H9 (cell line): ENCODE data around the gene PARP16. TPM values are rescaled to one million over a fixed set of nuclear protein-coding genes. Genes with fewer than 3 reads are reported as not detected.

Experiments used
- DNase-seq: peaks from one replicate; pipeline ENCODE4 v3.0.0-alpha.2; 2017
- H2AFZ ChIP-seq: one replicate; pipeline ENCODE4 v1.6.1; 2013; ENCODE audit warnings: mild to moderate bottlenecking, low read length, control low read depth, moderate library complexity
- H2AK5ac ChIP-seq: 2 replicates; pipeline ENCODE4 v1.6.1; 2013; ENCODE audit warnings: low read length, control low read depth, mixed read lengths; ENCODE audit not compliant: insufficient read length
- H2BK120ac ChIP-seq: one replicate; pipeline ENCODE4 v1.6.1; 2013; ENCODE audit warnings: low read depth, mild to moderate bottlenecking, low read length, control low read depth, inconsistent platforms; ENCODE audit not compliant: poor library complexity, severe bottlenecking
- H2BK12ac ChIP-seq: 2 replicates; pipeline ENCODE4 v1.6.1; 2013; ENCODE audit warnings: low read length, control low read depth, mixed read lengths, low read depth; ENCODE audit not compliant: insufficient read length
- H2BK15ac ChIP-seq: 2 replicates; pipeline ENCODE4 v1.6.1; 2013; ENCODE audit warnings: low read depth, low read length, control low read depth
- H2BK20ac ChIP-seq: one replicate; pipeline ENCODE4 v1.6.1; 2013; ENCODE audit warnings: low read depth, mild to moderate bottlenecking, low read length, control low read depth, inconsistent platforms; ENCODE audit not compliant: poor library complexity, severe bottlenecking
- H2BK5ac ChIP-seq: 2 replicates; pipeline ENCODE4 v1.6.1; 2013; ENCODE audit warnings: low read length, control low read depth, mixed read lengths; ENCODE audit not compliant: insufficient read length
- H3K14ac ChIP-seq: 2 replicates; pipeline ENCODE4 v1.6.1; 2013; ENCODE audit warnings: low read length, control low read depth; ENCODE audit not compliant: insufficient read depth
- H3K18ac ChIP-seq: 2 replicates; pipeline ENCODE4 v1.6.1; 2013; ENCODE audit warnings: low read depth, mild to moderate bottlenecking, mixed read lengths, low read length, control low read depth; ENCODE audit not compliant: insufficient read length
- H3K23ac ChIP-seq: 2 replicates; pipeline ENCODE4 v1.6.1; 2013; ENCODE audit warnings: low read length, control low read depth, mixed read lengths, low read depth; ENCODE audit not compliant: insufficient read length
- H3K23me2 ChIP-seq: 2 replicates; pipeline ENCODE4 v1.6.1; 2013; ENCODE audit warnings: low read depth, mild to moderate bottlenecking, mixed read lengths, low read length, control low read depth; ENCODE audit not compliant: insufficient read length, poor library complexity, severe bottlenecking
- H3K27ac ChIP-seq: 2 replicates; pipeline ENCODE4 v1.5.1; 2013; ENCODE audit warnings: low read length, control low read depth, mixed read lengths, low read depth; ENCODE audit not compliant: insufficient read length
- H3K27me3 ChIP-seq: 2 replicates; pipeline ENCODE4 v1.6.1; 2013; ENCODE audit warnings: low read length, control low read depth, inconsistent platforms; ENCODE audit not compliant: insufficient read depth
- H3K4ac ChIP-seq: 2 replicates; pipeline ENCODE4 v1.6.1; 2013; ENCODE audit warnings: low read depth, mild to moderate bottlenecking, control low read depth, inconsistent platforms, low read length, moderate library complexity
- H3K4me1 ChIP-seq: 2 replicates; pipeline ENCODE4 v1.6.1; 2013; ENCODE audit warnings: low read length, control low read depth, inconsistent platforms; ENCODE audit not compliant: insufficient read depth
- H3K4me2 ChIP-seq: 2 replicates; pipeline ENCODE4 v1.6.1; 2013; ENCODE audit warnings: low read length, control low read depth, mixed read lengths; ENCODE audit not compliant: insufficient read length, insufficient read depth
- H3K56ac ChIP-seq: 2 replicates; pipeline ENCODE4 v1.6.1; 2013; ENCODE audit warnings: low read depth, mild to moderate bottlenecking, mixed read lengths, low read length, control low read depth; ENCODE audit not compliant: insufficient read length
- H3K79me1 ChIP-seq: 2 replicates; pipeline ENCODE4 v1.6.1; 2013; ENCODE audit warnings: low read depth, mild to moderate bottlenecking, moderate library complexity, low read length, control low read depth, inconsistent platforms; ENCODE audit not compliant: insufficient read depth, poor library complexity, severe bottlenecking
- H3K79me2 ChIP-seq: 2 replicates; pipeline ENCODE4 v1.6.1; 2013; ENCODE audit warnings: low read length, control low read depth, inconsistent platforms; ENCODE audit not compliant: insufficient read depth
- H3K9ac ChIP-seq: 2 replicates; pipeline ENCODE4 v1.6.1; 2013; ENCODE audit warnings: low read length, control low read depth, mixed read lengths; ENCODE audit not compliant: insufficient read length; ENCODE audit errors: extremely low read depth
- H3K9me3 ChIP-seq: one replicate; pipeline ENCODE4 v1.6.1; 2013; ENCODE audit warnings: low read depth, low read length, inconsistent platforms; ENCODE audit not compliant: control insufficient read depth
- H3T11ph ChIP-seq: one replicate; pipeline ENCODE4 v1.6.1; 2013; ENCODE audit warnings: mild to moderate bottlenecking, low read length, control low read depth, inconsistent platforms
- H4K20me1 ChIP-seq: one replicate; pipeline ENCODE4 v1.6.1; 2013; ENCODE audit not compliant: control insufficient read depth, insufficient read length, insufficient read depth
- H4K5ac ChIP-seq: 2 replicates; pipeline ENCODE4 v1.6.1; 2013; ENCODE audit warnings: low read depth, mild to moderate bottlenecking, mixed read lengths, low read length, control low read depth; ENCODE audit not compliant: insufficient read length
- H4K8ac ChIP-seq: replicated peaks from 2 replicates; pipeline ENCODE4 v1.6.1; 2013; ENCODE audit warnings: low read length, control low read depth, mixed read lengths, low read depth; ENCODE audit not compliant: insufficient read length
- H4K91ac ChIP-seq: 2 replicates; pipeline ENCODE4 v1.6.1; 2013; ENCODE audit warnings: low read depth, mild to moderate bottlenecking, moderate library complexity, mixed read lengths, low read length, control low read depth; ENCODE audit not compliant: insufficient read length
- H3K27ac Mint-ChIP-seq, 3 experiments: 2 replicates in 2 of 3; 3 replicates in 1 of 3; pipeline ENCODE4 v1.8.0; 2020 to 2021; ENCODE audit warnings: mixed read lengths in 3 of 3, mild to moderate bottlenecking in 1 of 3, moderate library complexity in 1 of 3
- H3K27me3 Mint-ChIP-seq: 2 replicates; pipeline ENCODE4 v1.8.0; 2021; ENCODE audit warnings: low read depth, mild to moderate bottlenecking, moderate library complexity, mixed read lengths
- H3K36me3 Mint-ChIP-seq, 3 experiments: 2 replicates in 2 of 3; 3 replicates in 1 of 3; pipeline ENCODE4 v1.8.0; 2020 to 2021; ENCODE audit warnings: low read depth in 3 of 3, mixed read lengths in 3 of 3; ENCODE audit not compliant: insufficient read depth in 1 of 3
- H3K4me1 Mint-ChIP-seq, 2 experiments: 2 replicates each; pipeline ENCODE4 v1.8.0; 2020; ENCODE audit warnings: mixed read lengths in 2 of 2
- H3K4me3 Mint-ChIP-seq, 2 experiments: 2 replicates in 1 of 2; 3 replicates in 1 of 2; pipeline ENCODE4 v1.8.0; 2020 to 2021; ENCODE audit warnings: mild to moderate bottlenecking in 2 of 2, mixed read lengths in 2 of 2, moderate library complexity in 1 of 2
- H3K9me3 Mint-ChIP-seq, 2 experiments: 2 replicates in 1 of 2; 3 replicates in 1 of 2; pipeline ENCODE4 v1.8.0; 2020; ENCODE audit warnings: mild to moderate bottlenecking in 2 of 2, mixed read lengths in 2 of 2, moderate library complexity in 1 of 2
- WGBS: extraction: QIAGEN DNeasy Blood & Tissue Kit; methylation state at CpG from one replicate; pipeline ENCODE4 v1.1.7; 2013; ENCODE audit warnings: missing lambda C conversion rate, low lambda C conversion rate, mixed read lengths; ENCODE audit not compliant: insufficient read length; ENCODE audit errors: extremely low coverage; 5-methylcytosine and 5-hydroxymethylcytosine counted together
- total RNA-seq: library from RNA; stranded (reverse); gene quantifications from 2 replicates; pipeline ENCODE4 v1.2.1, GENCODE V29; 2021
- TF ChIP-seq, protein P1 (sequence below): fragments of 200-600 bp; sonication (generic); conservative IDR thresholded peaks from 3 replicates; pipeline ENCODE4 v1.8.0; 2021; ENCODE audit warnings: antibody characterized with exemption, mild to moderate bottlenecking

The PARP16 gene
- total RNA-seq, 1 experiment from 2014 or later, result 3.9 TPM

GRCh38 chr15:65318870-65319356 lies 32.2 kb upstream of the PARP16 start:
- no peak overlapping the region for H3K4ac ChIP-seq
- no peaks in the 10 kb centered on the region for H3K4me1 ChIP-seq
- no peak overlapping the region for H4K91ac ChIP-seq
- H4K8ac ChIP-seq, result no peak overlapping the region
- no peak overlapping the region for H2BK12ac ChIP-seq
- H4K5ac ChIP-seq, result no peak overlapping the region
- no peaks in the 10 kb centered on the region for H3K79me1 ChIP-seq
- H3K23me2 ChIP-seq, result no peaks in the 10 kb centered on the region
- TF ChIP-seq, protein P1, sequence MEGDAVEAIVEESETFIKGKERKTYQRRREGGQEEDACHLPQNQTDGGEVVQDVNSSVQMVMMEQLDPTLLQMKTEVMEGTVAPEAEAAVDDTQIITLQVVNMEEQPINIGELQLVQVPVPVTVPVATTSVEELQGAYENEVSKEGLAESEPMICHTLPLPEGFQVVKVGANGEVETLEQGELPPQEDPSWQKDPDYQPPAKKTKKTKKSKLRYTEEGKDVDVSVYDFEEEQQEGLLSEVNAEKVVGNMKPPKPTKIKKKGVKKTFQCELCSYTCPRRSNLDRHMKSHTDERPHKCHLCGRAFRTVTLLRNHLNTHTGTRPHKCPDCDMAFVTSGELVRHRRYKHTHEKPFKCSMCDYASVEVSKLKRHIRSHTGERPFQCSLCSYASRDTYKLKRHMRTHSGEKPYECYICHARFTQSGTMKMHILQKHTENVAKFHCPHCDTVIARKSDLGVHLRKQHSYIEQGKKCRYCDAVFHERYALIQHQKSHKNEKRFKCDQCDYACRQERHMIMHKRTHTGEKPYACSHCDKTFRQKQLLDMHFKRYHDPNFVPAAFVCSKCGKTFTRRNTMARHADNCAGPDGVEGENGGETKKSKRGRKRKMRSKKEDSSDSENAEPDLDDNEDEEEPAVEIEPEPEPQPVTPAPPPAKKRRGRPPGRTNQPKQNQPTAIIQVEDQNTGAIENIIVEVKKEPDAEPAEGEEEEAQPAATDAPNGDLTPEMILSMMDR, result peak; percentile 98
- no peaks in the 10 kb centered on the region for H3K9me3 ChIP-seq
- H3K9ac ChIP-seq, result no peak overlapping the region
- no peak overlapping the region for H2AK5ac ChIP-seq
- WGBS, result no CpG with 5 or more reads among the region's 5 CpGs
- H2BK5ac ChIP-seq, result no peak overlapping the region
- H3K27ac Mint-ChIP-seq, result no peak overlapping the region
- peak; percentile 88 for DNase-seq
- no peak overlapping the region for H3T11ph ChIP-seq
- H3K27me3 ChIP-seq, result no peaks in the 10 kb centered on the region
- H3K27me3 Mint-ChIP-seq, result no peaks in the 10 kb centered on the region
- no peak overlapping the region for H3K4me2 ChIP-seq
- no peak overlapping the region for H3K56ac ChIP-seq
- H3K4me3 Mint-ChIP-seq, result no peak overlapping the region; a peak in 1 of 5 replicates
- no peak overlapping the region for H3K27ac ChIP-seq
- no peaks in the 10 kb centered on the region for H3K36me3 Mint-ChIP-seq
- H3K9me3 Mint-ChIP-seq, result no peaks in the 10 kb centered on the region
- H4K20me1 ChIP-seq, result no peaks in the 10 kb centered on the region
- H3K14ac ChIP-seq, result no peak overlapping the region
- no peak overlapping the region for H2AFZ ChIP-seq
- no peak overlapping the region for H3K23ac ChIP-seq
- no peak overlapping the region for H2BK15ac ChIP-seq
- H2BK20ac ChIP-seq, result no peak overlapping the region
- H3K18ac ChIP-seq, result no peak overlapping the region
- no peak overlapping the region for H2BK120ac ChIP-seq
- H3K79me2 ChIP-seq, result no peaks in the 10 kb centered on the region
- peaks cover 3 to 10% of the 10 kb centered on the region in 2 experiments for H3K4me1 Mint-ChIP-seq
